CD14-positive monocyte (primary cell): ENCODE measurements around the gene SPN. TPM values are rescaled to one million over a fixed set of nuclear protein-coding genes. Genes with fewer than 3 reads are reported as not detected.

ENCODE experiments used
- DNase-seq, 3 donors: peaks; one replicate each; pipeline ENCODE4 v3.0.0-alpha.2; 2011 to 2022
- H2AFZ ChIP-seq: 2 replicates; pipeline ENCODE4 v1.6.0; 2012; ENCODE audit warnings: mild to moderate bottlenecking, low read depth, low read length, inconsistent platforms; ENCODE audit not compliant: insufficient read depth, poor library complexity, severe bottlenecking
- H3K27ac ChIP-seq, 2 donors: 1 replicate in 1 of 2; 2 replicates in 1 of 2; pipeline ENCODE4 v1.5.1; 2012 to 2013; ENCODE audit warnings: low read length in 2 of 2, control low read depth in 1 of 2, inconsistent platforms in 1 of 2, low read depth in 1 of 2, mild to moderate bottlenecking in 1 of 2
- H3K27me3 ChIP-seq, 2 donors: one replicate each; pipeline versions ENCODE4 v1.6.0 to v1.6.1; 2011 to 2013; ENCODE audit warnings: low read length in 2 of 2; ENCODE audit not compliant: control insufficient read depth in 2 of 2, insufficient read depth in 2 of 2
- H3K36me3 ChIP-seq, 2 donors: replicated peaks in 1 of 2; 1 replicate in 1 of 2; 2 replicates in 1 of 2; pipeline versions ENCODE4 v1.5.1 to v1.6.1; 2012 to 2013; ENCODE audit warnings: low read length in 2 of 2, control low read depth in 1 of 2, inconsistent platforms in 1 of 2, mild to moderate bottlenecking in 1 of 2; ENCODE audit not compliant: insufficient read depth in 2 of 2, control insufficient read depth in 1 of 2
- H3K4me1 ChIP-seq, 2 donors: 1 replicate in 1 of 2; 2 replicates in 1 of 2; pipeline versions ENCODE4 v1.5.1 to v1.6.1; 2012 to 2013; ENCODE audit warnings: low read length in 2 of 2, control low read depth in 1 of 2, inconsistent platforms in 1 of 2, mild to moderate bottlenecking in 1 of 2, moderate library complexity in 1 of 2; ENCODE audit not compliant: insufficient read depth in 2 of 2, control insufficient read depth in 1 of 2
- H3K4me2 ChIP-seq: replicated peaks from 2 replicates; pipeline ENCODE3; 2012; ENCODE audit warnings: low read length, moderate library complexity, mild to moderate bottlenecking; ENCODE audit not compliant: poor library complexity, severe bottlenecking; ENCODE audit errors: extremely low read depth
- H3K4me3 ChIP-seq, 3 experiments: fragments of 200-600 bp in 1 of 3; sonication (generic) in 1 of 3; replicated peaks in 1 of 3; 1 replicate in 2 of 3; 2 replicates in 1 of 3; pipeline ENCODE4 v1.5.1; 2011 to 2013; ENCODE audit warnings: low read length in 3 of 3, mild to moderate bottlenecking in 3 of 3, control low read depth in 2 of 3, low read depth in 2 of 3, inconsistent platforms in 1 of 3, moderate library complexity in 1 of 3
- H3K79me2 ChIP-seq: 2 replicates; pipeline ENCODE4 v1.6.0; 2012; ENCODE audit warnings: mild to moderate bottlenecking, control low read depth, inconsistent platforms, low read length, moderate library complexity; ENCODE audit not compliant: insufficient read depth
- H3K9ac ChIP-seq: 2 replicates; pipeline ENCODE4 v1.6.0; 2017; ENCODE audit warnings: low read length, mild to moderate bottlenecking; ENCODE audit not compliant: insufficient read depth, poor library complexity, severe bottlenecking
- H3K9me3 ChIP-seq, 2 donors: replicated peaks in 1 of 2; 1 replicate in 1 of 2; 2 replicates in 1 of 2; pipeline versions ENCODE4 v1.5.1 to v1.6.1; 2012 to 2013; ENCODE audit warnings: low read length in 2 of 2, control low read depth in 1 of 2; ENCODE audit not compliant: control insufficient read depth in 1 of 2, insufficient read depth in 1 of 2
- H4K20me1 ChIP-seq: 2 replicates; pipeline ENCODE4 v1.6.0; 2012; ENCODE audit warnings: mild to moderate bottlenecking, low read length, control low read depth, moderate library complexity; ENCODE audit not compliant: insufficient read depth
- H3K27ac Mint-ChIP-seq, 7 donors: one replicate each; pipeline ENCODE4 v1.8.0; 2020; ENCODE audit warnings: mild to moderate bottlenecking in 7 of 7, mixed read lengths in 7 of 7, moderate library complexity in 6 of 7, inconsistent platforms in 2 of 7
- H3K27me3 Mint-ChIP-seq, 3 donors: one replicate each; pipeline ENCODE4 v1.8.0; 2021 to 2022; ENCODE audit warnings: low read depth in 3 of 3, mild to moderate bottlenecking in 3 of 3, mixed read lengths in 3 of 3, moderate library complexity in 3 of 3, inconsistent platforms in 1 of 3
- H3K36me3 Mint-ChIP-seq, 2 donors: one replicate each; pipeline ENCODE4 v1.8.0; 2020; ENCODE audit warnings: mixed read lengths in 2 of 2, inconsistent platforms in 1 of 2, mild to moderate bottlenecking in 1 of 2
- H3K4me1 Mint-ChIP-seq: one replicate; pipeline ENCODE4 v1.8.0; 2020; ENCODE audit warnings: mild to moderate bottlenecking, mixed read lengths
- H3K4me3 Mint-ChIP-seq, 2 donors: one replicate each; pipeline ENCODE4 v1.8.0; 2020; ENCODE audit warnings: mild to moderate bottlenecking in 2 of 2, mixed read lengths in 2 of 2, moderate library complexity in 1 of 2
- H3K9me3 Mint-ChIP-seq, 7 donors: one replicate each; pipeline ENCODE4 v1.8.0; 2020 to 2022; ENCODE audit warnings: mixed read lengths in 7 of 7, mild to moderate bottlenecking in 6 of 7, moderate library complexity in 6 of 7, inconsistent platforms in 2 of 7
- CTCF ChIP-seq: fragments of 200-600 bp; IDR thresholded peaks from one replicate; pipeline ENCODE4 v1.8.0; 2022; ENCODE audit warnings: antibody characterized with exemption, mild to moderate bottlenecking
- WGBS: methylation state at CpG from one replicate; pipeline ENCODE4 v1.1.5; 2013; ENCODE audit warnings: missing lambda C conversion rate; ENCODE audit not compliant: insufficient coverage; 5-methylcytosine and 5-hydroxymethylcytosine counted together
- intact Hi-C, 2 donors: fragments of 100-400 bp; cut with micrococcal nuclease; formaldehyde crosslinking; loops; one replicate each; pipeline versions ENCODE4 v1.15.0 to v1.15.1; 2023
- polyA plus RNA-seq, 3 donors: library from polyadenylated mRNA; depleted of rRNA in 1 of 3; unstranded in 2 of 3; stranded (reverse) in 1 of 3; fragments of 300-500 nt in 2 of 3; fragments of >200 nt in 1 of 3; fragmentation: Illumina TruSeq in 2 of 3; gene quantifications; 1 replicate in 2 of 3; 2 replicates in 1 of 3; pipeline ENCODE4 v1.2.3, GENCODE V29; 2012 to 2021

SPN gene
- polyA plus RNA-seq, 3 donors, result 42.4 to 71.0 (median 46.6) TPM

GRCh38 chr16:29667755-29668154, 4.7 kb downstream of the SPN start:
- Histone ChIP-seq H3K27me3 (no peaks in the 10 kb centered on the region), H3K4me1 (peaks cover 51 to 56% of the 10 kb centered on the region in 2 donors), H3K4me2 (peak overlapping the region; percentile 33), H3K4me3 (peak overlapping the region in 1 of 3 experiments; percentile 97), H2AFZ (no peak overlapping the region), H3K36me3 (peaks cover 2 to 4% of the 10 kb centered on the region in 2 donors), H3K9ac (no peak overlapping the region), H4K20me1 (peaks cover 88% of the 10 kb centered on the region), H3K79me2 (peaks cover 83% of the 10 kb centered on the region), H3K27ac (peak overlapping the region; percentile 76 to 86), H3K9me3 (no peaks in the 10 kb centered on the region)
- peak overlapping the region in 4 of 7 donors; percentile 91 to 98 (median 92) for H3K27ac Mint-ChIP-seq
- peaks cover 0 to 5% (median 0%) of the 10 kb centered on the region in 3 donors for H3K27me3 Mint-ChIP-seq
- no peaks in the 10 kb centered on the region for H3K9me3 Mint-ChIP-seq
- H3K36me3 Mint-ChIP-seq, result peaks cover 16 to 29% of the 10 kb centered on the region in 2 donors
- DNase-seq, result no peak
- H3K4me1 Mint-ChIP-seq, result peaks cover 59% of the 10 kb centered on the region
- peak overlapping the region in 1 of 2 donors; percentile 96 for H3K4me3 Mint-ChIP-seq
- no peak for TF ChIP-seq CTCF
- 91% methylated on average over 9 of the region's 12 CpGs for WGBS
- intact Hi-C loops, result loop anchor here (2.0 to 10.0 kb wide), 3 partner anchors 63 to 77 kb away; partner anchors contain the start of gene C16orf54 (in 1 of the 2)

GRCh38 chr16:29668267-29668666, 5.2 kb downstream of the SPN start:
- WGBS, result 83% methylated on average over 1 of the region's 3 CpGs
- Histone ChIP-seq H3K4me2 (no peak overlapping the region), H3K27me3 (no peaks in the 10 kb centered on the region), H3K79me2 (peaks cover 77% of the 10 kb centered on the region), H3K9me3 (no peaks in the 10 kb centered on the region), H3K36me3 (peaks cover 2 to 4% of the 10 kb centered on the region in 2 donors), H3K4me1 (peaks cover 49 to 54% of the 10 kb centered on the region in 2 donors), H3K9ac (no peak overlapping the region), H4K20me1 (peaks cover 92% of the 10 kb centered on the region), H2AFZ (no peak overlapping the region), H3K4me3 (no peak overlapping the region), H3K27ac (no peak overlapping the region)
- H3K4me1 Mint-ChIP-seq, result peaks cover 57% of the 10 kb centered on the region
- intact Hi-C loops, result loop anchor here (10.0 kb wide), 2 partner anchors 63 to 73 kb away; no protein-coding TSS in a partner anchor
- H3K4me3 Mint-ChIP-seq, result no peak overlapping the region
- DNase-seq, result no peak
- H3K36me3 Mint-ChIP-seq, result peaks cover 16 to 33% of the 10 kb centered on the region in 2 donors
- no peak for TF ChIP-seq CTCF
- H3K27me3 Mint-ChIP-seq, result peaks cover 0 to 5% (median 0%) of the 10 kb centered on the region in 3 donors
- no peaks in the 10 kb centered on the region for H3K9me3 Mint-ChIP-seq
- peak overlapping the region in 2 of 7 donors; percentile 41 to 48 for H3K27ac Mint-ChIP-seq
